Activated CD8-positive, alpha-beta T cell treated with anti-CD3 and anti-CD28 coated beads for 36 hours (primary cell): ENCODE measurements around the gene MYO3B. TPM values are rescaled to one million over a fixed set of nuclear protein-coding genes. Genes with fewer than 3 reads are reported as not detected.

Source experiments
- ATAC-seq: fragments of 200-7000 bp; cut with Tn5 transposase; one replicate; pipeline ENCODE4 v1.10.0; 2021; ENCODE audit warnings: mild to moderate bottlenecking, moderate library complexity
- CTCF ChIA-PET: fragments of 350-600 bp; sonication (Branson Sonifier 250); formaldehyde crosslinking; loops from one replicate; lab custom pipeline; 2021; ENCODE audit warnings: antibody characterized with exemption; lab: Charles Lee
- POLR2A ChIA-PET: fragments of 350-600 bp; sonication (Branson Sonifier 250); formaldehyde crosslinking; loops from one replicate; lab custom pipeline; 2021; ENCODE audit warnings: antibody characterized with exemption; lab: Charles Lee
- DNase-seq: peaks from one replicate; pipeline ENCODE4 v3.0.0-alpha.2; 2020
- H3K27ac Mint-ChIP-seq: one replicate; pipeline ENCODE4 v1.8.0; 2021; ENCODE audit warnings: mild to moderate bottlenecking, mixed read lengths
- H3K27me3 Mint-ChIP-seq: one replicate; pipeline ENCODE4 v1.8.0; 2021; ENCODE audit warnings: mixed read lengths
- H3K36me3 Mint-ChIP-seq: one replicate; pipeline ENCODE4 v1.8.0; 2021; ENCODE audit warnings: low read depth, mixed read lengths
- H3K4me1 Mint-ChIP-seq: one replicate; pipeline ENCODE4 v1.8.0; 2021; ENCODE audit warnings: low read depth, mixed read lengths
- H3K4me3 Mint-ChIP-seq: one replicate; pipeline ENCODE4 v1.8.0; 2021; ENCODE audit warnings: mild to moderate bottlenecking, moderate library complexity, mixed read lengths
- H3K9me3 Mint-ChIP-seq: one replicate; pipeline ENCODE4 v1.8.0; 2021; ENCODE audit warnings: mixed read lengths
- intact Hi-C: fragments of 100-400 bp; cut with micrococcal nuclease; formaldehyde crosslinking; loops from one replicate; pipeline ENCODE4 v1.10.0; 2022
- total RNA-seq, 2 experiments: library from RNA; stranded (reverse); gene quantifications; one replicate each; pipeline ENCODE4 v1.2.3, GENCODE V29; 2021
- TF ChIP-seq, protein P1 (sequence below): fragments of 200-600 bp; IDR thresholded peaks from one replicate; pipeline ENCODE4 v1.8.0; 2022; ENCODE audit warnings: antibody characterized with exemption, mild to moderate bottlenecking

Gene MYO3B
- total RNA-seq, 2 experiments from 2014 or later, result 0.09 to 0.20 TPM

DNA sequence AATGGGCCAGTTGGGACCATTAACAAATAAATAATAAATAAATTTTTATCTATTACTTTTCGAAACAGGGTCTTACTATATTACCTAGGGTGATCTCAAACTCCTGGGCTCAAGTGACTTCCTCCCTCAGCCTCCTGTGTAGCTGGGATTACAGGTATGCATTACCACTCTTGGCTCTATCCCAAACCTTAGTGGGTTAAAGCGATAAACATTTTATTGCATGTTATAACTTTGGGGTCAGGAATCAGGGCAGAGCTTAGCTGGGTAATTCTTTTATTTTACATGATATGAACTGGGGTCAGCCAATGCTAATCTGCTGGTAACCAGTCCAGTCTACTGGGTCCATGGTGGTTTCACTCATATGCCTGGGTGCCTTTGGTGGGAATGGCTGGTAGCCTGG lies 127.8 kb downstream of the MYO3B start:
- CTCF ChIA-PET, result no interaction called here
- Mint-ChIP-seq H3K27ac (no peak overlapping the region), H3K4me1 (no peaks in the 10 kb centered on the region), H3K36me3 (no peaks in the 10 kb centered on the region), H3K9me3 (no peaks in the 10 kb centered on the region), H3K4me3 (no peak overlapping the region), H3K27me3 (peaks cover 9% of the 10 kb centered on the region)
- POLR2A ChIA-PET, result no interaction called here
- ATAC-seq (no peak), DNase-seq (no peak)
- TF ChIP-seq, protein P1, sequence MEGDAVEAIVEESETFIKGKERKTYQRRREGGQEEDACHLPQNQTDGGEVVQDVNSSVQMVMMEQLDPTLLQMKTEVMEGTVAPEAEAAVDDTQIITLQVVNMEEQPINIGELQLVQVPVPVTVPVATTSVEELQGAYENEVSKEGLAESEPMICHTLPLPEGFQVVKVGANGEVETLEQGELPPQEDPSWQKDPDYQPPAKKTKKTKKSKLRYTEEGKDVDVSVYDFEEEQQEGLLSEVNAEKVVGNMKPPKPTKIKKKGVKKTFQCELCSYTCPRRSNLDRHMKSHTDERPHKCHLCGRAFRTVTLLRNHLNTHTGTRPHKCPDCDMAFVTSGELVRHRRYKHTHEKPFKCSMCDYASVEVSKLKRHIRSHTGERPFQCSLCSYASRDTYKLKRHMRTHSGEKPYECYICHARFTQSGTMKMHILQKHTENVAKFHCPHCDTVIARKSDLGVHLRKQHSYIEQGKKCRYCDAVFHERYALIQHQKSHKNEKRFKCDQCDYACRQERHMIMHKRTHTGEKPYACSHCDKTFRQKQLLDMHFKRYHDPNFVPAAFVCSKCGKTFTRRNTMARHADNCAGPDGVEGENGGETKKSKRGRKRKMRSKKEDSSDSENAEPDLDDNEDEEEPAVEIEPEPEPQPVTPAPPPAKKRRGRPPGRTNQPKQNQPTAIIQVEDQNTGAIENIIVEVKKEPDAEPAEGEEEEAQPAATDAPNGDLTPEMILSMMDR, result no peak
- intact Hi-C loops, result no loop called here

DNA sequence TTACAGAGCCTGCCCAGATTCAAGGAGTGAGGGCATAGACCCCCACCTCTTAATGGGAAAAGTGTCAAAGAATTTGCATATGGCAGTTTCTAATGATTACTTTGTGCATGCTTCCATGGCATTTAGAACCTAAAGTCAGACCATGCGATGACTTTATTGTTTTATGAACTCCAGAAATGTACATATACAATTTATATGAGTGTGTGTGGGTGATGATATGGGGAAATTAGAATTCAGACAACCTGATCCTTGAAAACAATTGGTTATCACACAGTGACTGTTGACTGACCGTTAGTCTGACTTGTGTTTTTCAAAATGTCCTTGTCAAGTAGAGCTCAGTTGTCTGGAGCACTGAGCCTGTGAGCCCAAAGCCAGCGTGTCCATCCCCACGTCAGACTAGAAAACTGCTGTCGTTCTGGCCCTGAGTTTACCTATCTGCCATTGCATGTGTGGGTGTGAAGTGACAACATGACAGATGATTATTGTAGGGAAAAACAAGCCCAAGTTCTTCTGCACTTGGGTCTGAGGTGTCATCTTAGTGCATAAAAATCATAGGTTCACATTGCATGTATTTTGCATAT lies 128.4 kb downstream of the MYO3B start:
- Mint-ChIP-seq H3K9me3 (no peaks in the 10 kb centered on the region), H3K27me3 (peaks cover 9% of the 10 kb centered on the region), H3K36me3 (no peaks in the 10 kb centered on the region), H3K4me3 (no peak overlapping the region), H3K4me1 (no peaks in the 10 kb centered on the region), H3K27ac (no peak overlapping the region)
- CTCF ChIA-PET, result no interaction called here
- POLR2A ChIA-PET, result no interaction called here
- TF ChIP-seq, protein P1, result no peak
- intact Hi-C loops, result no loop called here
- no peak for DNase-seq
- no peak for ATAC-seq

DNA sequence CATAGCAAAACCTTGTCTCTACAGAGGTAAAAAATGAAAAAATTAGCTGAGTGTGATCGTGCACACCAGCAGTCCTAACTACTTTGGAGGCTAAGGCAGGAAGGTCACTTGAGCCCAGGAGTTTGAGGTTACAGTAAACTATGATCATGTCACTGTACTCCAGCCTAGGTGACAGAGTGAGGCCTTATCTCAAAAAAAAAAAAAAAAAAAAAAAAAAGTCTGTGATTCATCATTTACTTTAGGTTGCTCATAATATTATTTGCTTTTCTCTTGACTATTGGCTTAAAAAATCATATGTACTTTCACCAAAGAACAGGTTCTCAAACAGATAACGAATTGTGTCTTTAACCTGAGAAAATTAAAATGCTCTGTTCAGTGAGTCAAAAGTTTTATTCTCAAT lies 129.1 kb downstream of the MYO3B start:
- Mint-ChIP-seq H3K27me3 (peaks cover 9% of the 10 kb centered on the region), H3K27ac (no peak overlapping the region), H3K4me3 (no peak overlapping the region), H3K4me1 (no peaks in the 10 kb centered on the region), H3K36me3 (no peaks in the 10 kb centered on the region), H3K9me3 (no peaks in the 10 kb centered on the region)
- ChIA-PET POLR2A (no interaction called here), CTCF (no interaction called here)
- no peak for ATAC-seq
- TF ChIP-seq, protein P1, result no peak
- intact Hi-C loops, result no loop called here
- no peak for DNase-seq

DNA sequence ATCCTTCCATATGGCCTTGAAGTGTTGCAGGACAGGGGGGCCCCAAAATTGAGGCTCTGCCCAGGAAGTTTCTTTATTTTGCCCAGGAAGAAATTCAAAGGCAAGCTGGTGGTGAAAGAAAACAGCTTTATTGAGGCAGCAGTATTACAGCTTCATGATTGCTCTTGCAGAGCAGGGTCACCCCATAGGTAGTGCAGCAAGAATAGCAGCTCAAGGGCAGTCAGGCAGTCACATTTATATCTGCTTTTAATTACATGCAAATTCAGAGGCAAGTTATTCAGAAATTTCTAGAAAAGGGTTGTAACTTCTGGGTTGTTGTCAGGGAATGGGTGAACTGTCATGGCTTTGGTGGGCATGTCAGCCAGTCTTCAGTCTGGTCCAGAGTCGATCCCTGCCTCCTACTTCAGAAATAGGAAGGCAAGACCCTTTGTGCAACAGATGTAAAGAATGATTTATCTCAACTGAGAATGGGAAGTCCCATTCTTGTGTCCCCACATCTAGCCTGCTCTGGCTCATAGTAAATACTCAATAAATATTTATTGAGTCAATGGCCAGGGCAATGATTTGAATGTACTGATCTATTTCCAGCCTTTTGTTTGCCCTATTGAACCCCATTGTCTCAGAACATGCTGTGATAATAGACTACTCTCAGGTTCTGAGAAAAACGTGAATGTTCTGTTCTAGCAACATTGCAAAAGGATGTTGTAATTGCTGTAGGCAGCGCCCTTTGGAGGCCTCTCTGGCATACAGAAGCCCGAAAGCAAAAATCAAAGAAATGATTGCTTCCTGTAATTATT lies 129.8 kb downstream of the MYO3B start:
- POLR2A ChIA-PET, result interaction anchor here (0.6 kb wide), 1 partner anchor 22 kb away, joined by 3 read pairs; no protein-coding TSS in a partner anchor
- intact Hi-C loops, result no loop called here
- CTCF ChIA-PET, result no interaction called here
- DNase-seq (no peak), ATAC-seq (no peak)
- no peaks in the 10 kb centered on the region for H3K4me1 Mint-ChIP-seq
- TF ChIP-seq, protein P1, result no peak
- no peak overlapping the region for H3K27ac Mint-ChIP-seq
- peaks cover 13% of the 10 kb centered on the region for H3K27me3 Mint-ChIP-seq
- no peaks in the 10 kb centered on the region for H3K36me3 Mint-ChIP-seq
- no peak overlapping the region for H3K4me3 Mint-ChIP-seq
- H3K9me3 Mint-ChIP-seq, result no peaks in the 10 kb centered on the region

DNA sequence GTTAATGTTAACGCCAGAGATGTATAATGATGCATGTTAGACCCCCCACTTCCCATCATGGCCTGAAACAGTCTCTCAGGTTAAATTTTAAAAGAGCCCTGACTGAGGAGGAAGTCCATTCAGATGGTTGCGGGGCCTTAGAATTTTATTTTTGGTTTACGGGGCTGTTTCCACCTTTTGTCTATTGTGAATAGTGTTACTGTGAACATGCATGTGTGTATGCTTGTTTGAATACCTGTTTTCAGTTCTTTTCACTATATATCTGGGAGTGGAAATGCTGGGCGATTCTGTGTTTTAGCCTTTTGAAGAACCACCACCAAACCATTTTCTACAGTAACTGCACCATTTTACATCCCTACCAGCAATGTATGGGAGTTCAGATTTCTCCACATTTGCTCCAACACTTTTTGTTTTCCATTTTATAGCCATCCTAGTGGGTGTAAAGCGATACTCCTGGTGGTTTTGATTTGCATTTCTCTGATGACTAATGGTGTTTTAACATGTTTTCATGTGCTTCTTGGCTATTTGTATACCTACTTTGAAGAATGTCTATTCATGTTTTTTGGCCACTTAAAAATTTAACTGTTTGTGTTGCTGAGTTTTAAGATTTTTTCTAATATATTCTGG lies 133.0 kb downstream of the MYO3B start:
- ChIA-PET CTCF (no interaction called here), POLR2A (no interaction called here)
- DNase-seq, result no peak
- H3K4me1 Mint-ChIP-seq, result no peaks in the 10 kb centered on the region
- H3K4me3 Mint-ChIP-seq, result no peak overlapping the region
- no peak overlapping the region for H3K27ac Mint-ChIP-seq
- H3K27me3 Mint-ChIP-seq, result peaks cover 24% of the 10 kb centered on the region
- no peaks in the 10 kb centered on the region for H3K36me3 Mint-ChIP-seq
- intact Hi-C loops, result no loop called here
- no peak for ATAC-seq
- H3K9me3 Mint-ChIP-seq, result no peaks in the 10 kb centered on the region
- TF ChIP-seq, protein P1, result no peak
